OCI-LY7 (cell line): ENCODE data around the gene CD99. TPM values are rescaled to one million over a fixed set of nuclear protein-coding genes. Genes with fewer than 3 reads are reported as not detected.

Source experiments
- BruUV-seq: library from RNA; stranded (reverse); fragments of 400-500 nt; replicated peaks from 2 replicates; lab custom pipeline; 2021; lab: Mats Ljungman, UMichigan
- CTCF ChIA-PET: fragments of 300-600 bp; sonication (Branson Sonifier 250); formaldehyde crosslinking; loops from one replicate; lab custom pipeline; 2022; ENCODE audit warnings: antibody characterized with exemption; ENCODE audit not compliant: unreplicated experiment; lab: Charles Lee
- POLR2A ChIA-PET: fragments of 300-600 bp; sonication (Branson Sonifier 250); formaldehyde crosslinking; loops from one replicate; lab custom pipeline; 2022; ENCODE audit warnings: antibody characterized with exemption; lab: Charles Lee
- DNase-seq: peaks from one replicate; pipeline ENCODE4 v3.0.0-alpha.2; 2015; ENCODE audit warnings: low spot score
- H2AFZ ChIP-seq: fragments of 200-600 bp; sonication (generic), shearing (Covaris generic); 2 replicates; pipeline ENCODE4 v1.6.1; 2014; ENCODE audit warnings: mild to moderate bottlenecking, antibody characterized with exemption, low read length, moderate library complexity
- H3K27ac ChIP-seq: fragments of 200-600 bp; sonication (generic); 2 replicates; pipeline ENCODE4 v1.5.1; 2014; ENCODE audit warnings: mixed run types, low read depth, mild to moderate bottlenecking, moderate library complexity, low read length, inconsistent platforms; ENCODE audit not compliant: poor library complexity, severe bottlenecking
- H3K36me3 ChIP-seq: fragments of 200-600 bp; sonication (generic); 2 replicates; pipeline ENCODE4 v1.6.1; 2014; ENCODE audit warnings: mild to moderate bottlenecking, antibody characterized with exemption, low read length, moderate library complexity, mixed read lengths; ENCODE audit not compliant: insufficient read depth
- H3K4me1 ChIP-seq: fragments of 200-600 bp; sonication (generic); 2 replicates; pipeline ENCODE4 v1.5.1; 2014; ENCODE audit warnings: mild to moderate bottlenecking, low read length; ENCODE audit not compliant: insufficient read depth, poor library complexity, severe bottlenecking
- H3K4me2 ChIP-seq: fragments of 200-600 bp; sonication (generic); 2 replicates; pipeline ENCODE4 v1.6.1; 2014; ENCODE audit warnings: mild to moderate bottlenecking, low read length
- H3K4me3 ChIP-seq: fragments of 200-600 bp; sonication (generic); 2 replicates; pipeline ENCODE4 v1.5.1; 2014; ENCODE audit warnings: mild to moderate bottlenecking, low read depth, low read length; ENCODE audit not compliant: poor library complexity, severe bottlenecking
- H3K79me2 ChIP-seq: fragments of 200-600 bp; sonication (generic); 2 replicates; pipeline ENCODE4 v1.6.1; 2016; ENCODE audit warnings: low read depth, mild to moderate bottlenecking, low read length, moderate library complexity, mixed read lengths; ENCODE audit not compliant: insufficient read depth
- H3K9me2 ChIP-seq: fragments of 200-600 bp; sonication (generic); 2 replicates; pipeline ENCODE4 v1.6.1; 2016; ENCODE audit warnings: mild to moderate bottlenecking, low read length, mixed read lengths; ENCODE audit not compliant: insufficient read depth
- H3K9me3 ChIP-seq: fragments of 200-600 bp; sonication (generic); 2 replicates; pipeline ENCODE4 v1.6.1; 2014; ENCODE audit warnings: mild to moderate bottlenecking, mixed run types, low read length, mixed read lengths
- H4K20me1 ChIP-seq: fragments of 200-600 bp; sonication (generic); 2 replicates; pipeline ENCODE4 v1.6.1; 2014; ENCODE audit warnings: mild to moderate bottlenecking, antibody characterized with exemption, low read length, moderate library complexity, mixed read lengths; ENCODE audit not compliant: insufficient read depth
- EZH2phosphoT487 ChIP-seq: fragments of 200-600 bp; sonication (generic); IDR thresholded peaks from 2 replicates; pipeline ENCODE4 v1.6.1; 2018; ENCODE audit warnings: low read depth, borderline replicate concordance, mild to moderate bottlenecking, mixed run types, antibody characterized with exemption, low read length, moderate library complexity, mixed read lengths
- intact Hi-C: fragments of 100-400 bp; cut with micrococcal nuclease; formaldehyde crosslinking; loops from one replicate; pipeline ENCODE4 v1.10.0; 2022; ENCODE audit not compliant: unreplicated experiment
- total RNA-seq, 2 experiments: library from RNA; depleted of rRNA in 1 of 2; stranded (reverse); fragments of >200 nt in 1 of 2; shearing (Covaris generic) in 1 of 2; gene quantifications; 2 replicates each; pipeline ENCODE4 v1.2.3, GENCODE V29; 2014 to 2022
- TF ChIP-seq, protein P1 (sequence below): fragments of 200-600 bp; sonication (generic); conservative IDR thresholded peaks from 2 replicates; pipeline ENCODE4 v1.5.1; 2014; ENCODE audit warnings: mild to moderate bottlenecking, antibody characterized with exemption, low read length, moderate library complexity, mixed read lengths

CD99 gene
- total RNA-seq, 2 experiments from 2014 or later = 80.7 to 119 TPM

- intact Hi-C loops = no loop called here
- no peak for DNase-seq
- H3K4me3 ChIP-seq = no peak overlapping the region
- TF ChIP-seq, protein P1, sequence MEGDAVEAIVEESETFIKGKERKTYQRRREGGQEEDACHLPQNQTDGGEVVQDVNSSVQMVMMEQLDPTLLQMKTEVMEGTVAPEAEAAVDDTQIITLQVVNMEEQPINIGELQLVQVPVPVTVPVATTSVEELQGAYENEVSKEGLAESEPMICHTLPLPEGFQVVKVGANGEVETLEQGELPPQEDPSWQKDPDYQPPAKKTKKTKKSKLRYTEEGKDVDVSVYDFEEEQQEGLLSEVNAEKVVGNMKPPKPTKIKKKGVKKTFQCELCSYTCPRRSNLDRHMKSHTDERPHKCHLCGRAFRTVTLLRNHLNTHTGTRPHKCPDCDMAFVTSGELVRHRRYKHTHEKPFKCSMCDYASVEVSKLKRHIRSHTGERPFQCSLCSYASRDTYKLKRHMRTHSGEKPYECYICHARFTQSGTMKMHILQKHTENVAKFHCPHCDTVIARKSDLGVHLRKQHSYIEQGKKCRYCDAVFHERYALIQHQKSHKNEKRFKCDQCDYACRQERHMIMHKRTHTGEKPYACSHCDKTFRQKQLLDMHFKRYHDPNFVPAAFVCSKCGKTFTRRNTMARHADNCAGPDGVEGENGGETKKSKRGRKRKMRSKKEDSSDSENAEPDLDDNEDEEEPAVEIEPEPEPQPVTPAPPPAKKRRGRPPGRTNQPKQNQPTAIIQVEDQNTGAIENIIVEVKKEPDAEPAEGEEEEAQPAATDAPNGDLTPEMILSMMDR = no peak
- TF ChIP-seq EZH2phosphoT487 = no peak
- no peaks in the 10 kb centered on the region for H3K4me1 ChIP-seq
- no peaks in the 10 kb centered on the region for H3K36me3 ChIP-seq
- H3K27ac ChIP-seq = no peak overlapping the region
- ChIA-PET POLR2A (no interaction called here), CTCF (no interaction called here)
- no peak overlapping the region for H3K4me2 ChIP-seq
- H2AFZ ChIP-seq = no peak overlapping the region
- no peaks in the 10 kb centered on the region for H3K9me3 ChIP-seq
- no peaks in the 10 kb centered on the region for H4K20me1 ChIP-seq
- no peaks in the 10 kb centered on the region for H3K79me2 ChIP-seq
- H3K9me2 ChIP-seq = no peaks in the 10 kb centered on the region
- BruUV-seq = no TSS peak
These were observed 97.9 kb downstream of the CD99 start for GRCh38 chrX:2788980-2789379.

DNA sequence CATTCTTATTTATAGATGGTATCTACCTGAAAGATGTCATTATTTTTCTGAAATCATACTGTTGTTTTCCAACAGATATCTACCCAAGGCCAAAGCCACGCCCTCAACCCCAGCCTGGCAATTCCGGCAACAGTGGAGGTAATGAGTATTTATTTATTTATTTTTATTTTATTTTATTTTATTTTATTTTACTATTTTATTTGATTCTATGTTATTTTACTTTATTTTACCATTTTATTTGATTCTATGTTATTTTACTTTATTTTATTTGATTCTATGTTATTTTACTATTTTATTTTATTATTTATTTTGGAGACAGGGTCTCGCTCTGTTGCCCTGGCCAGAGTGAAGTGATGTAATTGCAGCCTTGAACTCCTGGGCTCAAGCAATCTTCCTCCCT, 98.5 kb downstream of the CD99 start:
- H3K9me2 ChIP-seq = no peaks in the 10 kb centered on the region
- CTCF ChIA-PET = no interaction called here

More for the DNA sequence above, 98.5 kb downstream of the CD99 start:
- Histone ChIP-seq H3K79me2 (no peaks in the 10 kb centered on the region), H3K36me3 (no peaks in the 10 kb centered on the region), H3K4me3 (no peak overlapping the region), H3K4me1 (no peaks in the 10 kb centered on the region), H3K9me3 (no peaks in the 10 kb centered on the region), H3K27ac (no peak overlapping the region), H3K4me2 (no peak overlapping the region), H4K20me1 (no peaks in the 10 kb centered on the region), H2AFZ (no peak overlapping the region)
- TF ChIP-seq, protein P1 = no peak
- TF ChIP-seq EZH2phosphoT487 = no peak
- intact Hi-C loops = no loop called here
- POLR2A ChIA-PET = no interaction called here
- BruUV-seq = no TSS peak
- no peak for DNase-seq

Other genes starting within 250 kb of the CD99 start
- 30.9 and 33.8 TPM in 2 replicates for gene DHRSX, start 190.3 kb upstream of the CD99 start, total RNA-seq (2014; rRNA removed; shearing (Covaris generic))
- 25.2 and 29.0 TPM in 2 replicates for gene DHRSX, start 190.3 kb upstream of the CD99 start, total RNA-seq (2022)
- 51.1 and 58.7 TPM in 2 replicates for gene ZBED1, start 190.3 kb upstream of the CD99 start, total RNA-seq (2014; rRNA removed; shearing (Covaris generic))
- 57.6 and 61.6 TPM in 2 replicates for gene ZBED1, start 190.3 kb upstream of the CD99 start, total RNA-seq (2022)
- gene XG, start 60.7 kb downstream of the CD99 start, total RNA-seq (2014; rRNA removed; shearing (Covaris generic)) = not detected in 2 replicates
- gene XG, start 60.7 kb downstream of the CD99 start, total RNA-seq (2022) = not detected in 2 replicates
- gene GYG2, start 137.6 kb downstream of the CD99 start, total RNA-seq (2014; rRNA removed; shearing (Covaris generic)) = 0.05 TPM in 1 of 2 replicates, not detected in the other
- not detected in 2 replicates for gene GYG2, start 137.6 kb downstream of the CD99 start, total RNA-seq (2022)
- not detected in 2 replicates for gene ARSD, start 238.0 kb downstream of the CD99 start, total RNA-seq (2014; rRNA removed; shearing (Covaris generic))
- not detected in 2 replicates for gene ARSD, start 238.0 kb downstream of the CD99 start, total RNA-seq (2022)